ENCODE results near the gene XRCC4. TPM values are rescaled to one million over a fixed set of nuclear protein-coding genes. Genes with fewer than 3 reads are reported as not detected.
"Not testable (repeated sequence)": the region's sequence is repeated elsewhere in the genome, so short reads cannot be mapped to it uniquely, and the experiment has no call there.

The XRCC4 gene
- total and polyA plus RNA-seq, 9 donors: 1.5 to 4.7 (median 3.2) TPM

- Histone ChIP-seq H3K4me3 (no peak overlapping the region), H3K4me1 (ENCODE audit: insufficient read depth) (no peaks in the 10 kb centered on the region), H3K36me3 (no peaks in the 10 kb centered on the region), H3K9me3 (no peaks in the 10 kb centered on the region), H3K27ac (no peak overlapping the region), H3K27me3 (no peaks in the 10 kb centered on the region)
- WGBS, 3 donors: 49 to 82% (median 76%) methylated on average over 2 of the region's 2 CpGs
- TF ChIP-seq EP300 (IDR thresholded peaks at IDR 0.05): no peak
- TF ChIP-seq CTCF (IDR thresholded peaks at IDR 0.05): no peak
- TF ChIP-seq POLR2A (IDR thresholded peaks at IDR 0.05): no peak
- intact Hi-C loops (cut with DNase I): no loop called here
- DNase-seq: no peak
These were observed 18.0 kb upstream of the XRCC4 start for GRCh38 chr5:83059341-83059740.

- Histone ChIP-seq H3K4me1 (ENCODE audit: insufficient read depth) (no peaks in the 10 kb centered on the region), H3K9me3 (no peaks in the 10 kb centered on the region), H3K36me3 (no peaks in the 10 kb centered on the region), H3K27ac (no peak overlapping the region), H3K27me3 (no peaks in the 10 kb centered on the region), H3K4me3 (no peak overlapping the region)
- DNase-seq: no peak
- TF ChIP-seq EP300 (IDR thresholded peaks at IDR 0.05) (no peak), POLR2A (IDR thresholded peaks at IDR 0.05) (no peak), CTCF (IDR thresholded peaks at IDR 0.05) (no peak)
- 97 to 98% (median 98%) methylated on average over 3 of the region's 3 CpGs for WGBS, 3 donors
- intact Hi-C loops (cut with DNase I): no loop called here
These were observed 10.7 kb upstream of the XRCC4 start for GRCh38 chr5:83066548-83067110.

GRCh38 chr5:83067377-83067776, 10.0 kb upstream of the XRCC4 start:
- H3K36me3 ChIP-seq; H3K27ac ChIP-seq; H3K9me3 ChIP-seq; H3K4me1 ChIP-seq (ENCODE audit: insufficient read depth); H3K4me3 ChIP-seq; H3K27me3 ChIP-seq; intact Hi-C loops (cut with DNase I); DNase-seq: not testable (repeated sequence)
- WGBS, 3 donors: 96 to 98% (median 98%) methylated on average over 4 of the region's 4 CpGs

GRCh38 chr5:83069096-83069799, 8.1 kb upstream of the XRCC4 start:
- no peaks in the 10 kb centered on the region for H3K27me3 ChIP-seq
- H3K4me1 ChIP-seq (ENCODE audit: insufficient read depth): no peaks in the 10 kb centered on the region
- 79 to 88% (median 86%) methylated on average over 2 of the region's 2 CpGs for WGBS, 3 donors
- TF ChIP-seq CTCF (IDR thresholded peaks at IDR 0.05) (no peak), EP300 (IDR thresholded peaks at IDR 0.05) (no peak), POLR2A (IDR thresholded peaks at IDR 0.05) (no peak)
- DNase-seq: no peak
- no peak overlapping the region for H3K4me3 ChIP-seq
- no peak overlapping the region for H3K27ac ChIP-seq
- intact Hi-C loops (cut with DNase I): no loop called here
- no peaks in the 10 kb centered on the region for H3K9me3 ChIP-seq
- H3K36me3 ChIP-seq: no peaks in the 10 kb centered on the region
